GM19467 (cell line): ENCODE measurements around the gene ADRA2C.

ENCODE experiments used
- ATAC-seq: cut with Tn5 transposase; IDR thresholded peaks from one replicate; pipeline ENCODE4 v1.9.1; 2021; ENCODE audit warnings: mild to moderate bottlenecking, moderate library complexity; ENCODE audit not compliant: unreplicated experiment

ADRA2C gene

DNA sequence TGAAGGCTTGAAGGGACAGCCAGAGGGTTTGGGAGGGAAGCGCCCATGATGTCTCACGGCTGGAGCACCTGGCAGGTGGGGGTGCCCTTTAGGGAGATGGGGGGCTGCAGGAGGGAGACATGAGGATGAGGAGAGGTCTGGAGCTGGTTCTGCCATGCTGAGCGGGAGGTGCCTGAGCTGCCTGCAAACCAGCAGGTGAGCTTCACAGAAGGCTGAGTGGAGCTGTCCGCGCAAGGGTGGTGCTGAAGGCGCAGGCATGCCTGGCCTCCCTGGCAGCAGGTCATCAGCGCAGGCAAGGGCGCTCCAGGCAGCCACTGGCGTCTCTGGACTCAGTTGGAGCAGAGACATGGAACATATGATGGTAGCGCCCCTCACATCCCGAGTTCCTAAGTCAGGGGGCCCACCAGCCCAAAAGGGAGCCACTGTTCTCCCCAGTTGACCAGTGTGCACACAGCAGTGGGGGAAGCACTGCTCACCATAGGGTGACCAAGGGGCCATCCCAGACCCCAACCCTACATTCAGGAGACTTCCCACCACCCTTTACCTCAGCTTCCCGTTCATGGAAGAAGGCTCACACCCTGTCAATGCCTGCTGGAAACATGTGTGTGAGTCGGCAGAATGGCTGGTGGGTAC, 25.8 kb downstream of the ADRA2C start:
- no peak for ATAC-seq

DNA sequence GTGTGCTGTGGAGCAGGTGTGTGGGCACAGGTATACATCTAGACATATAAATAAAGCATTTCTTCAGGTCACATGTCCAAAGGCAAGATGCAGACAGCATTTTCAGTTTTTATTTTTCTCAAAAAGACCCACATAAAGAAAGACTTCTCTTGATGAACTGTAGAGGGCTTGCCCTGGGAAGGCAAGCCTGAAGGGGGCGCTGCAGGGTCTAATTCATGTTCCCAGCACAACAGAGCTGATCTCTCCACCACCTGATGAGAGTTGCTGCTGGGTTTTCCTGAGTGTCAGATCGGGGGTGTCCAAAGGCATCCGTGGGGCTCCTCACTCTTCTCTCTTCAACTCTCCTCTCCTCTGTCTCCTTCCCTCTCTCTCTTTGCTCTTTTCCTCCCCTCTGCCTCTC, 26.6 kb downstream of the ADRA2C start:
- ATAC-seq: no peak

DNA sequence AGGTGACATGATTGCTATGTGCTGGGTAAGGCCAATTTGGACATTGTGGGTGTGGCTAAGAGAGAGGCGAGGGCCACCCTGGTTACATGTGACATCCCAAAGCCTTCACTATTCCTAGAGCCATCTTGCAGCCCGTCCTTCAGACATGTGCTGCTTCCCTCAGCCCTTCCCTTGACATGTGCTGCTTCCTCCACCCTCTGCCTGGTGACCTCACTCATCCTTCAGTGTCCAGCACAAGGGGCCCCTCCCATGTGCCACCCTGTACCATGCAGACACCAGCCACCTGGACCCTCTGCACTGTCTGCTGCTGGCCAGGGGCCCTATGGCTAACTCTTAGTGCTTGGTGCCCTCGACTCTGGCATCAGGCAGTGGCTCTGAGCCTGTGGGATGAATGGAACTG, 27.4 kb downstream of the ADRA2C start:
- no peak for ATAC-seq

DNA sequence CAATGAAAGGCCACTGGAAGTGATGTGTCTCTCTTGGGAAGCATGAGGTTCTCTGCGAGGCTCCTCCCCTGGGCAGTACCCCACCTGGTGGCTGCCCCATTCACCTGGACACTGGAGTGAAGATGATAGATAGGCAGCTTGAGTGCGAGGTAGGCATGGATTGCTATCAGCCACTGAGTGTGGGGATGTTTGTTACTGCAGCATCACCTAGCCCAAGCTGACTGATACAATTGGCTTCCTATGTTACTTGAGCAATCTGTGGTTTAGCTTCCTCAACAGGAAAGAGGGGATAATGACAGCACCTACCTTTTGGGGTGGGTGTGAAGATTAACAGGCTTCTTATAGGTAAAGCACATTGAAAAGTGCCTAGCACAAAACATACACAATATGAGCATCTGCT, 30.8 kb downstream of the ADRA2C start:
- ATAC-seq: no peak

DNA sequence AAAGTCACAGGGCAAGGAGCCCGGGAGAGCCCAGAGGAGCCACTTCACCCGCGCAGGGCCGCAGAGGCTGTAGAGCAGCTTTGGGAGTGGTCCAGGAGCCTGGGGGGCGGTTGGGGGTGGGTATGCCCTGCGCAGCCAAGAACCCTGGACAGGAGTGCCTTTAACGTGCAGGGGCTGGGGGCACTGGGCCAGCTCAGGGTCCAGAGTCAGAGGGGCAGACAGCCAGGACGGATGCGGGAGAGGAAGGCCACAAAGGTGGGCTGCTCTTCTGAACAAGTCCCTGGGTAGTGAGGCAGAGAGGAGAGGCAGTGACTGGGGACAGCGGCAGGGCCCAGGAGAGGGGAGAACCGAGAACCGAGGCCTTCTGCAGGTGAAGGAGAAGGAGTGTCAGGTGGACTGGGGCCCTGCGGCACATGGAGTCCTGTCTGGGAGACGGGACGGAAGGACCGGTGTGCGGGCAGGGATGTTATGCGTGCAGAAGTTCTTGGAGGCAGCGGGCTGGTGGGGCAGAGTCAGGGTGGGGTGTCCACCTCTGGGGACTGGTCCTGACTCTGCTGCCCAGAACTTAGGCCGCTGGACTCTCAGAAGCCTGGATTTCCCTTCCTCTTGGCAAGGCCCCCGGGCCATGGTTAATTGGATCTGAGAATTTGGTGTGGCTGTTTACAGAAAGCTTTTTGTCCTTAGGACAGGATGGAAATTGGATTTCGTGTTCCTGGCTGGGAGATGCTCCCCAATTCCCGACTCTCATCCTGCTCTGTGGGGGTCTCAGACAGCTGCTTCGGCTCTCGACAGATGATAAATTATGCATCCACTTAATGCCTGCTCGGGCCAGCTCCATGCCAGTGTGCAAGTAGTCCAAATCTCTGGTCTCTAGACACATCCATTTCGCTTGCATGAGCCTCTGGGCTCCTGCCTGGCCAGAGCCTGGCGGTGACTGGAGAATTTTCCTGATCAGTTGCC, 31.9 kb downstream of the ADRA2C start:
- no peak for ATAC-seq

DNA sequence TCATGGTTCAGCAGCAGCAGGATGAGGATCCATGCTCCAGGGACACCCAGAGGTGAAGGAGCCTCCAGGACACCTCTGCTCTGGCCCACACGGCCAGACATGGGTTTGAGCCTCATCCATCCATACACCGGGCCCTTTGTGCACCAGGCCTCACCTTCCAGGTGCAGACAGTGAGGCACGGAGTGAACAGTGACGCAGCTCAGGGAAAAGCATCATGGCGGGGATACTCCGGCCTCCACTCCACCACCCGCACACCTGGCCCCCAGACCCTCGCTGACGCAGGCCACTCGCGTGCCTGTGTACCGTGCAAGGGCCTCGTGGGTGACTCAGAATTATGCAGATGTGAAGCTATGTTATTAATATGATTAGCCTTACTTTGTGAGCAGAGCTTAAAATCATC, 33.3 kb downstream of the ADRA2C start:
- no peak for ATAC-seq

DNA sequence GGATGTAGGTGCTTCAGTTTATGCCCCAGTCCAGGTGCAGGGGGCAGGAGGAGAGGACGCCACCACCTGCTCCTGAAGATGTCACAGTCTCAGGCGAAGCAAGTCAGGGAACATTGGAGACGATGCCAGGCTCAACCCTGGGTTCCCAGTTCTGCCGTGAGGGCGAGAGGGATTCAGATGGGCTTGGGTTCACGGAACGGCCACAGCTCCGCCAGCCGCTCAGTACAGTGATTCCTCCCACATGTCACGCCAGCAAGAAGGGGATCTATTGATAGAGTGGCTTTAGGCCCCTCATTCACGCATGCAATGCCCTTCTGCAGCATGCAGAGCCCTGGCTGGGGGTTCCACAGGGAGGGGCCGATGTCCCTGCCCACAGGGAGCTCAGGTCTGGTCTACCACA, 34.2 kb downstream of the ADRA2C start:
- ATAC-seq: no peak

DNA sequence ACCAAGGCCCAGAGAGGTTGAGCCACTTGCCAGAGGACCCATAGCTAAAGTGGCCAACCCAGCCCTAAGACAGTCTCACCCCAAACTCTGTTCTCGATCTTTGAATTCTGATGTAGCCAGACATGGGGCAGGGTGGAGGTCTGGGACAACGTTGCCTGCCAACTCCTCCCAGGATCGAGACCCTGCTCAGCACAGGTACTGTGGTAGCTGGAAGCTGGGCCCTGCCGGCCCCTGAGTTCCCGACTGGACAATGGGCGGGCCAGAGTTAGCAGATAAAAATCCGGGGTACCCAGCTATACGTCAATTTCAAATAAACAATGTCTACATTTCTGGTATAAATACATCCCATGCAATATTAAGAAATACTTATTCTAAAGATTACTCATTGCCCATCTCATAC, 35.3 kb downstream of the ADRA2C start:
- no peak for ATAC-seq

DNA sequence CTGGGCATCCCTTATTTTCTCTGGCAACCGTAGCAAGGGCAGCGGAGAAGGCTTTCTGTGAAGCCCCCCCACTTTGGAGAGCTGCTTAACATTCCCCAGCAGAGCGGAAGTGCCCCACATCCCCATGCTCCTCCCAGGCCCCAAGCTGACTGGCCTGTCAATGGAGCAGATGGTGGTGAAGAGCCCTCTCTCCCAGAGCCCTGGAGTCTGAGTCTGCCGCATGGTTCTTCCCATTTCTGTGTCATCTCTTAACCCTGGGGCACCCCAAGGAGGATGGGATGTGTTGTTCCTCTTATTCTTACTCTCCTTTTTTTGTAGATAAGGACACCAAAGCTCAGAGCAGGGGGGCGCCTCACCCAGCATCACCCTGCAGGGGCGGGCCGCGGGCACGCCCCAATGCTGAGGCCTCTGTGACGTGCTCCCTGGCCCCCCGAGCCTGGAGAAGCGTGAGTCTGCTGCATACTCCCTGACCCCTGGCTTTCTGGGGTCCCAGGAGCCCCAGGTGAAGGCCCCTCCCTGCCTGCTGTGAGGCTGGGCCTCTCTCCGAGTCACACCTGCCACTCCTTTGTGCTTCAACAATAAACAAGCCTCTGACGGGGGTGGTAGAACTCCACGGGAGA, 35.9 kb downstream of the ADRA2C start:
- no peak for ATAC-seq

DNA sequence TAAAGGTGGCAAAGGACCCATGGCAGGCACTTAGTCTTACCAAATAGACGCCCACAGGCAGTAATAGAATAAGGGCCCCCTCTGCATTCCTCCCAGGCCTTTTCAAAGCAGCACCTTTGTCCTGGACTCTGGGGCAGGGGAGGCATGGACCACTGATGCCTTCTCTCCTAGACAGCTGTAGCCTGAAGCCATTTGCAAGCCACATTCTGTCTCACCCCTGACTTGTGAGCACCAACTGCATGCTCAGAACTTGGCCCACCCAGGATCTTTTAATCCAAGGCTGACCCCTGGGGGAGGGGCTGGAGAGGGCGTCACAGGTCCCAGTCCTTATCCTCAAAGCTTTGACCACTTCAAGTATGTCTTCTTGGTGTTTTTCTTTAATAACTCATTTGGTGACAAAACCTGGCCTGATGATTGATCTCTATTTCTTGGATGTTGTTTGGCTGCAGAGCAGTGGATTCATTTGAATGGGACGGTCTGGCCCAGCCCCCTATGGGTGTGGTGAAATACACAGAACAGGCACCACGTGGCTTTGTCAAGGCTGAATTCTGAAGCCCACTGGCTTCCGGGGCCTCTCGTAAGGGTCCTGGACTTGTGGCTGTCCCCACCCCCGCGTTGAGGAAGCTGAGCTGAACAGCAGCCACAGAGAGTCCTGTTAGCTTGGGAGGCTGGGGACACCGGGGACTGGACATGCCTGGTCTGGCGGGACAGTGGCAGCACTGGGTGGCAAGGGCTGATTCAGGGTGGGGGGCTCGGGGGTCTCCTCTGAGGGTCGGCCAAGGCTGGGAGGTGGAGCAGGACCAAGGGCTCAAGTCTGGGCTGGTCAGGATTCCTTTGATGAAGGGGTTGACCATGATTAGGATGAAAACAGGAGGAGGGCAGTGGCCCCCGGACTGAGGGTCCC, 36.6 kb downstream of the ADRA2C start:
- no peak for ATAC-seq

DNA sequence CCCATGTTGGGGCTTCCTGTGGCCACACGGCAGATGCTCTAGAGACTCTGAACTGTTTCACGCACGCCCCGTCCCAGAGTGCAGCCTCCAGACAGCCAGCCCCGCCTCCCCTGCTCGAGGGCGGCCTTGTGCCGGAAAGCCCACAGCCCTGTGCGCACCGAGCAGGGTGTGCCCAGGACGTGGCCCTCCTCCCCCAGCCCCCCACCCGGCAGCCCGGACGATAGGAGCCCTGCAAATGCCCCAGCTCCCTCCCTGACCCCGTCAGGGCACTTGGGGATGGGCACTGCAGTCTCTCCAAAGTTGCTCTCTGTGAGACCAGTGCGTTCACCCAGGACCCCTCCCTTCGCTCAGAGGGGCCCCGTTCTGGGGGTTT, 37.3 kb downstream of the ADRA2C start:
- no peak for ATAC-seq

DNA sequence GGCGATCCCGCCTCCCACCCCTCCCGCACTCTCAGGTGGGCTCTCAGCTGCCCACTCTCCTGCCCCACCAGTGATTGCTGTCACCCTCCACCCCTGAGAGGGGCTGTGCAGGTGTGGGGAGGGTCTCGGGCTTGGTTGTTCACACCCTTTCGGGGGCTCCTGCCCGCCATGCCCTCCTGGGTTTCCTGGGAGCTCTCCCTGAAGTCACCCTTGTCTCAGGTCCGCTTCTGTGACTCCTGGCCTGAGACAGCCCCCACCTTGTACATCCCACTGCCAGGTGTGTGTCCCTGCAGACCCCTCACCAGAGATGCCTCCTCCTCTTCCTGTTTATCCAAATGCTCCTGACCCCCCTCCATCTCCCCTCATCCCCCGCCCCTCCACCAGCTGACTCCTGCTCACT, 37.8 kb downstream of the ADRA2C start:
- ATAC-seq: no peak

DNA sequence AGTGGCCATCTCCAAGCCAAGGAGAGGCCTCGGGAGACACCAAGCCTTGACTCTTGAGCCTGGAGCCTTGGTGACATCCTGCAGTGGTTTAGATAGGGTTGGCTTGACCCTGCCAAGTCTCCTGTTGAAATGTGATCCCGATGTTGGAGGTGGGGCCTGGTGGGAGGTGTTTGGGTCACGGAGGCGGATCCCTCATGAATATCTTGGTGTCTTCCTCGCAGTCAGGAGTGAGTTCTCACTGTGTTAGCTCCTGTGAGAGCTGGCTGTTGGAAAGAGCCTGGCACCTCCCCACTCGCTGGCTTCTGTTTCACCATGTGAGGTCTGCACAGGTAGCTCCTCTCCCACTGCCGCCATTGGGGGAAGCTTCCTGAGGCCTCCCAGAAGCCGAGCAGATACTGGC, 38.8 kb downstream of the ADRA2C start:
- no peak for ATAC-seq

DNA sequence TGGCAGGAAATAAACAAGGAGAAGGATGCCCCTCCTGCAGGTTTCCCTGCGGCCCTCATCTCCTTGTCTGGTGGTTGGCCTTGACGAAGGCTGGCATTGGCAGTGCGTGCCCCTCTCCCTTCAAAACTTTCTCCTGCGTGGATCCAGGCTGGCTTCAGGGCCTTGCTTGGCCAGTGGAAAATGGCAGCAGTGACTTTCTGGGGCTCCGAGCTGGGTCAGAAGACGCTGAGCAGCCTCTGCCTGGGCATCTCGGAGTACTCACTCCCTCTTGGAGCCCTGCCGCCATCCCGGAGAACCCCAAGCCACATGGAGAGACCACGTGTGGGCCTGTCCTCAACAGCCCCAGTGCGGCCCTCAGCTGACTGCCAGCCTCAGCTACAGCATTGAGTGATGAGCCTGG, 39.5 kb downstream of the ADRA2C start:
- no peak for ATAC-seq

DNA sequence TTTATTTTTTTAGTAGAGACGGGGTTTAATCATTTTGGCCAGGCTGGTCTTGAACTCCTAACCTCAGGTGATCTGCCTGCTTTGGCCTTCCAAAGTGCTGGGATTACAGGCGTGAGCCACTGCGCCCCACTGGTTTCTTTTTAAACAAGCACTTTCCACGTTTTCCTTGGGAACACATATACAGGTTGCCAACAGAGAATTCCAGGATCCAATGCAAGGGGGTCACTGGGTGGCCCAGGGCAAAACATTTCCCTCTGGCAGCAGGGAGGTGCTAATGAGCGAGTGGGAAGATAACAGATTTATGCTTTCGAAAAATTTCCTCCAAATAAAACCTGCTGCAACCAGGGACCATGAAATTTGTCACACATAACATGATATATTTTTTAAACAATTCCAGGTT, 41.1 kb downstream of the ADRA2C start:
- no peak for ATAC-seq

DNA sequence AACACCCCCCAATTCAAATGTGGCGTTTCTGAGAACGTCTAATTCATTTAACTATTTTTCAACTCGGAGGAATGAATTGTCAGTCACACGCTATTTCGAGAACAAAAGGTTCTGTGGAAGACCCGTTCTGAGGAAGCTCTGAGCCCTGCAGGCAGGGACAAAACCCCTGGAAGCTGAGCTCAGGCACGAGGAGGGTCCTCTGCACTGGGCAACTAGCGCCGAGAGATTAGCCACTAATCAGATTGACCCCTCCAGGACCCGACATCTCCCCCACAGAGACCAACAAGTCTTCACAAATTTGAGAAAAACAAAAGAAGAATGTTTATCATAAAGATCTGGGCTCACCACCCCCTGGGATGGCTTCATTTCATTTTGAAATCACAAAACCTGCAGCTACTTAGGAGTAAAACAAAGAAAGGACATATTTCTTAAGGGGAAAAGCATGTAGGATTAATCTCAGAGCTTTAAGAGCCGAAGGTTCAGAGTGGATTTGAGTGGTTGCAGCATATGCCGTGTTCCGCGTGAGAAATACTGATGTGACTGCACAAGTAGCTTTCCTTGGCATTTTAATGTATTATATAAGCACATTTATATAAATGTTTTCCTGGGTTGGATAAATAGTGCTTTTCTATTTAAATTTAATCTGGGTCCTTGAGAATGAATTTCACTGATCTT, 41.8 kb downstream of the ADRA2C start:
- no peak for ATAC-seq

DNA sequence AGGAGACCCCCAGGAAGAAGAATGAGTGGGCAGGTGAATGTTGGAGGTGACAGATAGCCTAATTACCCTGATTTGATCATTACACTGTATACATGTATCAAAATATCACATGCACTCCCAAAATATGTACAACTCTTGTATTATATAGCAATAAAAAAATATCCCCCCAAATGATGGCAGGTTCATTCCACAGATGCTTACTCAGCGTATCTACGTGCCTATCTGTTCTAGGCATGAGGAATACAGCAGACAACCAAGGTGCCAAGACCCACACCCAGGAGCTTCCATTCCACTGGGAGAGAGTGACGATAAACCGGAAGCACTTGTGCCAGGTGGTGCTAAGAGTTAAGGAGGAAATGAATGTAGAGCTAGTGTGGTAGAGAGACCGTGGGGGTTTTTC, 42.4 kb downstream of the ADRA2C start:
- no peak for ATAC-seq

DNA sequence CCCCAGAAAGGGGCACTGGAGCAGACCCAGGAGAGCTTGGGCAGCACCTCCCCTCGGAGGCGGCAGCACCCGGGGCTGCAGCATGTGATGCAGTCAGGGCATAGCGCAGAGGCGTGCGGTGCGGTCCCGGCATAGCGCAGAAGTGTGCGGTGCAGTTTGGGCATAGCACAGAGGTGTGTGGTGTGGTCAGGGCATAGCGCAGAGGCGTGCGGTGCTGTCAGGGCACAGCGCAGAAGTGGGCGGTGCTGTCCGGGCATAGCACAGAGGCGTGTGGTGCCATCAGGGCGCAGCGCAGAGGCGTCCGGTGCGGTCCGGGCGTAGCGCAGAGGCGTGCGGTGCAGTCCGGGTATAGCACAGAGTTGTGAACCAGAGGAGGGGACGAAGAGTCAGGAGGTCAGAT, 42.8 kb downstream of the ADRA2C start:
- no peak for ATAC-seq

DNA sequence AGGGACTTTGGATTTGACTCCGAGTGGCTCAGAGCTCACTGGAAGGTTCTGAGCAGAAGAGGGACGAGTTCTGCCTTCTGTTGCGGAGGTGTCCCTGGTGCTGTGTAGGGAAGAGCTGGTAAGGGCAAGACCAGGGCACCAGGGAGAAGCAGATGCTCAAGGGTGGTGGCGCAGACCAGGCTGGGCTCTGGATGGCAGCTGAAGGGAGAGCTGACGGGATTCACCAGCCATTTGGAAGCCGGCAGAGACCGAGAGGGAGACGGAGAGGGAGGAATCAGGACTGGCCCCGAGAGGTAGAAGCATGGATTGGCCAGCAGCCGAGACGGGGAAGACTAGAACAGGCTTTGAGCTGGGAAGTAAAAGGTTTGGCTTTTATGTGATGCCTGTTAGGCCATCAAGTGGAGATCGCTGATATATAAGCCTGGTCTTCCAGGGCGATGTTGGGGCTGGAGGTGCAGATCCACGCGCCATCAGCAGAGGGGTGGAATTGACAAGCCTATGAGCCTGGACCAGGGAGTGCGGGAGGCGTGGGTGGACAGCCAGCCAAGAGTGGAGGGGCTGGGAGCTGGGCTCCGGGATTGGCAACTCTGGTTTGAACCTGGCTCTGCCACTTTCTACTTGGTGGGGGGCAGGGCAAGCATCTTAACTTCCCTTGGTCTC, 43.4 kb downstream of the ADRA2C start:
- ATAC-seq: no peak

DNA sequence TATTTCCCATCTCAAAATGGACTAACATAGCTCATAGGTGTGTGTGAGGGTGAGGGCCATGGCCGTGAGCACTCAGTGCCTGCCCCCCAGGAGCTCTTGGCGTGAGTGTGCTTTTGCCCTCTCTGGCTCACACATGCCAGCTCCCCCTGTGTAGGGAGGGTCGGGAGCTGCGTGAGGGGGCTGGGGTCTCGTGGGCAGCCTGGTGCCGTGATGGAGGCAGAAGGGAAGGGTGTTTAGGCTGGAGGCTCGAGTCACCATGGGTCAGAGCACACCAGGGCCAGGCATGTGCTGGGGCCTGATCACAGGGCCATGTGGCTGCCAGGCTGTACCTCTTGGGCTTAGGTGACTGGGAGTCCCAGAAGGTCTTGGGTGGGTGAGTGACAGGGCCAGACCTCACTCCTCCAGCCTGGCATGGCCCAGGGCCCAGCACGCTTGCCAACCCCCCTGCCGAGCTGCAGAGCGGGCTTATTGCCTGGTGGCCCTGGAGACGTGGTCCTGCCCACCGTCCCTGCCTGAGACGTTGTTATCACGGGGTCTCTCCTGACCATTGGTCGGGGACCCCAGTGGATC, 44.0 kb downstream of the ADRA2C start:
- no peak for ATAC-seq
